Osteoblast (primary cell): Measurements from ENCODE around the gene PTPRE. TPM values are rescaled to one million over a fixed set of nuclear protein-coding genes. Genes with fewer than 3 reads are reported as not detected.

ENCODE experiments used
- DNase-seq: peaks from one replicate; pipeline ENCODE4 v3.0.0; 2011; ENCODE audit warnings: low spot score, mixed read lengths; ENCODE audit not compliant: insufficient read length; ENCODE audit errors: missing footprints
- H2AFZ ChIP-seq: 2 replicates; pipeline ENCODE4 v1.6.0; 2011; ENCODE audit warnings: mild to moderate bottlenecking, low read length
- H3K27ac ChIP-seq: 2 replicates; pipeline ENCODE4 v1.5.1; 2011; ENCODE audit warnings: mild to moderate bottlenecking, low read depth, low read length, moderate library complexity
- H3K27me3 ChIP-seq: 2 replicates; pipeline ENCODE4 v1.6.0; 2012; ENCODE audit warnings: mild to moderate bottlenecking, control low read depth, inconsistent platforms, low read length, moderate library complexity; ENCODE audit not compliant: insufficient read depth
- H3K36me3 ChIP-seq: 2 replicates; pipeline ENCODE4 v1.5.1; 2011; ENCODE audit warnings: mild to moderate bottlenecking, low read length, control low read depth, moderate library complexity; ENCODE audit not compliant: insufficient read depth
- H3K4me1 ChIP-seq: 2 replicates; pipeline ENCODE4 v1.5.1; 2011; ENCODE audit warnings: mild to moderate bottlenecking, low read length, control low read depth, moderate library complexity; ENCODE audit not compliant: insufficient read depth
- H3K4me2 ChIP-seq: 2 replicates; pipeline ENCODE4 v1.6.0; 2011; ENCODE audit warnings: mild to moderate bottlenecking, low read length; ENCODE audit not compliant: insufficient read depth
- H3K4me3 ChIP-seq: fragments of 200-600 bp; sonication (generic); 3 replicates; pipeline ENCODE4 v1.5.1; 2012; ENCODE audit warnings: mild to moderate bottlenecking, low read length, inconsistent platforms; ENCODE audit not compliant: insufficient read depth
- H3K79me2 ChIP-seq: 2 replicates; pipeline ENCODE4 v1.6.0; 2012; ENCODE audit warnings: mild to moderate bottlenecking, low read length, control low read depth, inconsistent platforms; ENCODE audit not compliant: insufficient read depth
- H3K9me3 ChIP-seq: 2 replicates; pipeline ENCODE4 v1.5.1; 2011; ENCODE audit warnings: low read depth, low read length, control low read depth
- H4K20me1 ChIP-seq: 2 replicates; pipeline ENCODE4 v1.6.0; 2012; ENCODE audit warnings: mild to moderate bottlenecking, low read length, control low read depth; ENCODE audit not compliant: insufficient read depth
- CTCF ChIP-seq: IDR thresholded peaks from 2 replicates; pipeline ENCODE4 v1.5.1; 2011; ENCODE audit warnings: mild to moderate bottlenecking, low read depth, low read length, moderate library complexity; ENCODE audit errors: extremely low read depth
- total RNA-seq: library from RNA; depleted of rRNA; stranded (reverse); fragments of >200 nt; gene quantifications from 2 replicates; pipeline ENCODE4 v1.2.3, GENCODE V29; 2012

The PTPRE gene
- total RNA-seq, 1 donor = 9.0 TPM

GRCh38 chr10:128084991-128085390 is 178.1 kb downstream of the PTPRE start:
- no peak overlapping the region for H2AFZ ChIP-seq
- H3K4me3 ChIP-seq = no peak overlapping the region
- no peaks in the 10 kb centered on the region for H3K9me3 ChIP-seq
- no peaks in the 10 kb centered on the region for H3K79me2 ChIP-seq
- no peak overlapping the region for H3K27ac ChIP-seq
- no peaks in the 10 kb centered on the region for H4K20me1 ChIP-seq
- H3K27me3 ChIP-seq = peaks cover 4% of the 10 kb centered on the region
- no peak overlapping the region for H3K4me2 ChIP-seq
- DNase-seq = no peak
- peaks cover 7% of the 10 kb centered on the region for H3K36me3 ChIP-seq
- no peak for TF ChIP-seq CTCF
- no peaks in the 10 kb centered on the region for H3K4me1 ChIP-seq

DNA sequence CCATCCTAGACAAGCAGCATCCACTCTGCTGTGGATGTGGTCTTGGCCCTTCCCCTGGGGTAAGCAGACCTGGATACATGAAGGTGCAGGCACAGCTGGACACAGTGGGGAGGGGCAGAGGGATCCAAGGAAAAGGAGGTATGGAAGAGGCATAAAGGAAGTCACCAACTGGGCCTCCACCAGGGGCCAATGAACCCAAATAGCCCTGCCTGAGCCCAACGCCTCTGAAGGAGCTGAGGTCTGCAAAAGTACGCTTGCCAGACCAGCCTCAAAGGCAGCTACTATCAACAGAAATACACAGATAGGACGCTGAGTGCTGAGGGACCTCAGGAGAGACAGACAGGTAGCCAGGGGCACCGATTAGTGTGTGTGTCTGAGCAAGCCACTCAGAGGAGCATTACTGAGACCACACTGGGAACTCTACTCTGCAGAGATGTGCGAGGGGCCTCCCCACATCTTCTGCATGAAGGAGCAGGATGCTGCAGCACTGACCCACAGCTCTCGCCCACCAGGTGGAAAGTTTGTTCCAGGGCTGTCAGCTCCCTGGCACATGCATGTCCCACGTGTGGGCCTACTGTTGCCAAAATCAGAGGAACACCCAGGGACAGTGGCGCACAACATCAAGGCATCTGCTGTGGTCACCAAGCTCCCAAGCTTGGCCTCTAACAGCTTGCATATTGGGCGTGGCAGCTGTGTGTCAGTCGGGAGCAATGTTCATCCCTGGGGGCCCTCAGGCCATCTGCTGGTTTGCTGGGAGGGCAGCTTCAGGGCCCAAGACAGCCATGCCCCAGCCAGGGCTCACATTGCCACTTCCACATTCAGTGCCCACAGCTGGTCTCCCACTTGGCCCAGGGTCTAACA is 179.3 kb downstream of the PTPRE start:
- Histone ChIP-seq H3K4me3 (no peak overlapping the region), H3K4me1 (no peaks in the 10 kb centered on the region), H3K27me3 (peaks cover 4% of the 10 kb centered on the region), H4K20me1 (no peaks in the 10 kb centered on the region), H3K27ac (no peak overlapping the region), H3K36me3 (peaks cover 7% of the 10 kb centered on the region), H3K4me2 (no peak overlapping the region), H3K9me3 (no peaks in the 10 kb centered on the region), H2AFZ (no peak overlapping the region), H3K79me2 (no peaks in the 10 kb centered on the region)
- no peak for DNase-seq
- no peak for TF ChIP-seq CTCF

GRCh38 chr10:128087146-128087883 is 180.4 kb downstream of the PTPRE start:
- Histone ChIP-seq H3K4me2 (no peak overlapping the region), H2AFZ (no peak overlapping the region), H3K4me3 (no peak overlapping the region), H3K4me1 (no peaks in the 10 kb centered on the region), H3K9me3 (no peaks in the 10 kb centered on the region), H3K36me3 (peaks cover 7% of the 10 kb centered on the region), H3K79me2 (no peaks in the 10 kb centered on the region), H3K27me3 (peaks cover 4% of the 10 kb centered on the region), H3K27ac (no peak overlapping the region), H4K20me1 (no peaks in the 10 kb centered on the region)
- no peak for DNase-seq
- TF ChIP-seq CTCF = no peak
